Measurements from ENCODE around the gene ZNF275.

DNA sequence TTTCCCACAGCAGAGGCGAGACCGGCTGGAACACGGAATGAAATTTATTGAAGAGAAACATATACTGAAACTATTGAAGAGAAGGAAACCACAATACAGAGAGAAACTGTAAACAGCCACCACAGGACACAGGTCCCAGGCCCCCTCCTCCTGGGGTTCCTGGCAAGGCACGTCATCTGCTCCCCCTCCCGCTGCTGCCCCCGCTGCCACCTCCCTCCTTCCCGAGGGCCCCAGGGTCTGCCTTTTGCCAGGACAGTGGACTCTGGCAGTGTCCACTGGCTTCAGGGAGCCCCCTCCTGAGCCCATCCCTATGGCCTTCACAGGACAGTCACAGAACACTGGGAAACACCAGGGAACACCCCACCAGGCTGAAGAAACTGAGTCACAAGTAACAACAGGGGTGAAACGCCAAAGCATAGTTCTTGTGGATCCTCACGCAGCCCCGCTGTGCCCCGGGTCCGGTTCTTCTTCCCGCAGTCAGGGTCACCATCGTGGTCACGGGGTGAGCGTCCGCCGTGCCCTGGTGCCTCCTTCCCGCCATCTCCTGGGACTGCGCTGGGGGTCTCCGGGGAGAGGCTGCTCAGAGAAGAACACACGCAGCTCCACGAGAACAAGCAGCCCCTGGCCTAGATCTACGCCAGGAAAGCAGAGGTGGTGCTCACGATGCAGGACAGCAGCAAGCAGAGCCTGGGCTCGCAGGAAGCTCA, 61.8 kb downstream of the ZNF275 start:
- TF ChIP-seq, protein P1, sequence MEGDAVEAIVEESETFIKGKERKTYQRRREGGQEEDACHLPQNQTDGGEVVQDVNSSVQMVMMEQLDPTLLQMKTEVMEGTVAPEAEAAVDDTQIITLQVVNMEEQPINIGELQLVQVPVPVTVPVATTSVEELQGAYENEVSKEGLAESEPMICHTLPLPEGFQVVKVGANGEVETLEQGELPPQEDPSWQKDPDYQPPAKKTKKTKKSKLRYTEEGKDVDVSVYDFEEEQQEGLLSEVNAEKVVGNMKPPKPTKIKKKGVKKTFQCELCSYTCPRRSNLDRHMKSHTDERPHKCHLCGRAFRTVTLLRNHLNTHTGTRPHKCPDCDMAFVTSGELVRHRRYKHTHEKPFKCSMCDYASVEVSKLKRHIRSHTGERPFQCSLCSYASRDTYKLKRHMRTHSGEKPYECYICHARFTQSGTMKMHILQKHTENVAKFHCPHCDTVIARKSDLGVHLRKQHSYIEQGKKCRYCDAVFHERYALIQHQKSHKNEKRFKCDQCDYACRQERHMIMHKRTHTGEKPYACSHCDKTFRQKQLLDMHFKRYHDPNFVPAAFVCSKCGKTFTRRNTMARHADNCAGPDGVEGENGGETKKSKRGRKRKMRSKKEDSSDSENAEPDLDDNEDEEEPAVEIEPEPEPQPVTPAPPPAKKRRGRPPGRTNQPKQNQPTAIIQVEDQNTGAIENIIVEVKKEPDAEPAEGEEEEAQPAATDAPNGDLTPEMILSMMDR (IDR thresholded peaks at IDR 0.05) = no peak
- no peak for TF ChIP-seq POLR2A (IDR thresholded peaks at IDR 0.05)
